CD14-positive monocyte (primary cell): ENCODE data around the gene RPS2. TPM values are rescaled to one million over a fixed set of nuclear protein-coding genes. Genes with fewer than 3 reads are reported as not detected.

ENCODE experiments used
- DNase-seq, 3 donors: peaks; one replicate each; pipeline ENCODE4 v3.0.0-alpha.2; 2011 to 2022
- H2AFZ ChIP-seq: 2 replicates; pipeline ENCODE4 v1.6.0; 2012; ENCODE audit warnings: mild to moderate bottlenecking, low read depth, low read length, inconsistent platforms; ENCODE audit not compliant: insufficient read depth, poor library complexity, severe bottlenecking
- H3K27ac ChIP-seq, 2 donors: 1 replicate in 1 of 2; 2 replicates in 1 of 2; pipeline ENCODE4 v1.5.1; 2012 to 2013; ENCODE audit warnings: low read length in 2 of 2, control low read depth in 1 of 2, inconsistent platforms in 1 of 2, low read depth in 1 of 2, mild to moderate bottlenecking in 1 of 2
- H3K27me3 ChIP-seq, 2 donors: one replicate each; pipeline versions ENCODE4 v1.6.0 to v1.6.1; 2011 to 2013; ENCODE audit warnings: low read length in 2 of 2; ENCODE audit not compliant: control insufficient read depth in 2 of 2, insufficient read depth in 2 of 2
- H3K36me3 ChIP-seq, 2 donors: replicated peaks in 1 of 2; 1 replicate in 1 of 2; 2 replicates in 1 of 2; pipeline versions ENCODE4 v1.5.1 to v1.6.1; 2012 to 2013; ENCODE audit warnings: low read length in 2 of 2, control low read depth in 1 of 2, inconsistent platforms in 1 of 2, mild to moderate bottlenecking in 1 of 2; ENCODE audit not compliant: insufficient read depth in 2 of 2, control insufficient read depth in 1 of 2
- H3K4me1 ChIP-seq, 2 donors: 1 replicate in 1 of 2; 2 replicates in 1 of 2; pipeline versions ENCODE4 v1.5.1 to v1.6.1; 2012 to 2013; ENCODE audit warnings: low read length in 2 of 2, control low read depth in 1 of 2, inconsistent platforms in 1 of 2, mild to moderate bottlenecking in 1 of 2, moderate library complexity in 1 of 2; ENCODE audit not compliant: insufficient read depth in 2 of 2, control insufficient read depth in 1 of 2
- H3K4me2 ChIP-seq: replicated peaks from 2 replicates; pipeline ENCODE3; 2012; ENCODE audit warnings: low read length, moderate library complexity, mild to moderate bottlenecking; ENCODE audit not compliant: poor library complexity, severe bottlenecking; ENCODE audit errors: extremely low read depth
- H3K4me3 ChIP-seq, 3 experiments: fragments of 200-600 bp in 1 of 3; sonication (generic) in 1 of 3; replicated peaks in 1 of 3; 1 replicate in 2 of 3; 2 replicates in 1 of 3; pipeline ENCODE4 v1.5.1; 2011 to 2013; ENCODE audit warnings: low read length in 3 of 3, mild to moderate bottlenecking in 3 of 3, control low read depth in 2 of 3, low read depth in 2 of 3, inconsistent platforms in 1 of 3, moderate library complexity in 1 of 3
- H3K79me2 ChIP-seq: 2 replicates; pipeline ENCODE4 v1.6.0; 2012; ENCODE audit warnings: mild to moderate bottlenecking, control low read depth, inconsistent platforms, low read length, moderate library complexity; ENCODE audit not compliant: insufficient read depth
- H3K9ac ChIP-seq: 2 replicates; pipeline ENCODE4 v1.6.0; 2017; ENCODE audit warnings: low read length, mild to moderate bottlenecking; ENCODE audit not compliant: insufficient read depth, poor library complexity, severe bottlenecking
- H3K9me3 ChIP-seq, 2 donors: replicated peaks in 1 of 2; 1 replicate in 1 of 2; 2 replicates in 1 of 2; pipeline versions ENCODE4 v1.5.1 to v1.6.1; 2012 to 2013; ENCODE audit warnings: low read length in 2 of 2, control low read depth in 1 of 2; ENCODE audit not compliant: control insufficient read depth in 1 of 2, insufficient read depth in 1 of 2
- H4K20me1 ChIP-seq: 2 replicates; pipeline ENCODE4 v1.6.0; 2012; ENCODE audit warnings: mild to moderate bottlenecking, low read length, control low read depth, moderate library complexity; ENCODE audit not compliant: insufficient read depth
- H3K27ac Mint-ChIP-seq, 7 donors: one replicate each; pipeline ENCODE4 v1.8.0; 2020; ENCODE audit warnings: mild to moderate bottlenecking in 7 of 7, mixed read lengths in 7 of 7, moderate library complexity in 6 of 7, inconsistent platforms in 2 of 7
- H3K27me3 Mint-ChIP-seq, 3 donors: one replicate each; pipeline ENCODE4 v1.8.0; 2021 to 2022; ENCODE audit warnings: low read depth in 3 of 3, mild to moderate bottlenecking in 3 of 3, mixed read lengths in 3 of 3, moderate library complexity in 3 of 3, inconsistent platforms in 1 of 3
- H3K36me3 Mint-ChIP-seq, 2 donors: one replicate each; pipeline ENCODE4 v1.8.0; 2020; ENCODE audit warnings: mixed read lengths in 2 of 2, inconsistent platforms in 1 of 2, mild to moderate bottlenecking in 1 of 2
- H3K4me1 Mint-ChIP-seq: one replicate; pipeline ENCODE4 v1.8.0; 2020; ENCODE audit warnings: mild to moderate bottlenecking, mixed read lengths
- H3K4me3 Mint-ChIP-seq, 2 donors: one replicate each; pipeline ENCODE4 v1.8.0; 2020; ENCODE audit warnings: mild to moderate bottlenecking in 2 of 2, mixed read lengths in 2 of 2, moderate library complexity in 1 of 2
- H3K9me3 Mint-ChIP-seq, 7 donors: one replicate each; pipeline ENCODE4 v1.8.0; 2020 to 2022; ENCODE audit warnings: mixed read lengths in 7 of 7, mild to moderate bottlenecking in 6 of 7, moderate library complexity in 6 of 7, inconsistent platforms in 2 of 7
- WGBS: methylation state at CpG from one replicate; pipeline ENCODE4 v1.1.5; 2013; ENCODE audit warnings: missing lambda C conversion rate; ENCODE audit not compliant: insufficient coverage; 5-methylcytosine and 5-hydroxymethylcytosine counted together
- intact Hi-C, 2 donors: fragments of 100-400 bp; cut with micrococcal nuclease; formaldehyde crosslinking; loops; one replicate each; pipeline versions ENCODE4 v1.15.0 to v1.15.1; 2023
- polyA plus RNA-seq, 3 donors: library from polyadenylated mRNA; depleted of rRNA in 1 of 3; unstranded in 2 of 3; stranded (reverse) in 1 of 3; fragments of 300-500 nt in 2 of 3; fragments of >200 nt in 1 of 3; fragmentation: Illumina TruSeq in 2 of 3; gene quantifications; 1 replicate in 2 of 3; 2 replicates in 1 of 3; pipeline ENCODE4 v1.2.3, GENCODE V29; 2012 to 2021
- TF ChIP-seq, protein P1 (sequence below): fragments of 200-600 bp; IDR thresholded peaks from one replicate; pipeline ENCODE4 v1.8.0; 2022; ENCODE audit warnings: antibody characterized with exemption, mild to moderate bottlenecking

RPS2 gene
- polyA plus RNA-seq, 3 donors: 1,849 to 2,136 (median 1,893) TPM

DNA sequence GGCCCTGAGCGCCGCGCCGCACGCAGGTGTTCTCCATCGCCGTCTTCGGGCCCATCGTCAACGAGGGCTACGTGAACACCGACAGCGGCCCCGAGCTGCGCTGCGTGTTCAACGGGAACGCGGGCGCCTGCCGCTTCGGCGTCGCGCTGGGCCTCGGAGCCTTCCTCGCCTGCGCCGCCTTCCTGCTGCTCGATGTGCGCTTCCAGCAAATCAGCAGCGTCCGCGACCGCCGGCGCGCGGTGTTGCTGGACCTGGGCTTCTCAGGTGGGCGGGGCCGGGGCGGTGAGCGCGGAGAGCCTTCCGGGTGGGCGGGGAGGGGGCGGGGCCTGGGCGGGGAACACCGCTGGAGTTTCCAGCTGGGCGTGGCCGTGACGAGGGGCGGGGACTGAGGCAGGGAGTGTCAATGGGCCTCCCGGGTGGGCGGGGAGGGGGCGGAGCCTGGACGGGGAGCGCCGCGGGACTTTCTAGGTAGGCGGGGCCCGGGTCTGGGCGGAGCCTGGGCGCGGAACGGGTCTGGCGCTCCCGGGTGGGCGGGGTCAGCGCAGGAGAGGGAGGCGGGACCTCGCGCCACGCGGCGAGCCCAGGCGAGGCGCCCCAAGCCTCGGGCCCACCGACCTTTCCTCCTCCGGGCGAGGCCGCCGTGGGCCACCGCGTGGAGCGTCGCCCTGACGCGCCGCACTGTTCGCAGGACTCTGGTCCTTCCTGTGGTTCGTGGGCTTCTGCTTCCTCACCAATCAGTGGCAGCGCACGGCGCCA lies 27.5 kb upstream of the RPS2 start:
- peaks cover 18% of the 10 kb centered on the region in 2 donors for H3K4me1 ChIP-seq
- intact Hi-C loops: loop anchor here in 1 of 2 donors (2.0 kb wide), 1 partner anchor 49 kb away; the partner anchor contains the start of gene MSRB1
- peaks cover 20 to 33% of the 10 kb centered on the region in 2 donors for H3K27me3 ChIP-seq
- peak overlapping the region; percentile 71 for H2AFZ ChIP-seq
- peaks cover 0 to 16% (median 11%) of the 10 kb centered on the region in 7 donors for H3K9me3 Mint-ChIP-seq
- H3K36me3 ChIP-seq: peaks cover 0 to 5% of the 10 kb centered on the region in 2 donors
- peak overlapping the region; percentile 64 for H3K4me2 ChIP-seq
- TF ChIP-seq, protein P1, sequence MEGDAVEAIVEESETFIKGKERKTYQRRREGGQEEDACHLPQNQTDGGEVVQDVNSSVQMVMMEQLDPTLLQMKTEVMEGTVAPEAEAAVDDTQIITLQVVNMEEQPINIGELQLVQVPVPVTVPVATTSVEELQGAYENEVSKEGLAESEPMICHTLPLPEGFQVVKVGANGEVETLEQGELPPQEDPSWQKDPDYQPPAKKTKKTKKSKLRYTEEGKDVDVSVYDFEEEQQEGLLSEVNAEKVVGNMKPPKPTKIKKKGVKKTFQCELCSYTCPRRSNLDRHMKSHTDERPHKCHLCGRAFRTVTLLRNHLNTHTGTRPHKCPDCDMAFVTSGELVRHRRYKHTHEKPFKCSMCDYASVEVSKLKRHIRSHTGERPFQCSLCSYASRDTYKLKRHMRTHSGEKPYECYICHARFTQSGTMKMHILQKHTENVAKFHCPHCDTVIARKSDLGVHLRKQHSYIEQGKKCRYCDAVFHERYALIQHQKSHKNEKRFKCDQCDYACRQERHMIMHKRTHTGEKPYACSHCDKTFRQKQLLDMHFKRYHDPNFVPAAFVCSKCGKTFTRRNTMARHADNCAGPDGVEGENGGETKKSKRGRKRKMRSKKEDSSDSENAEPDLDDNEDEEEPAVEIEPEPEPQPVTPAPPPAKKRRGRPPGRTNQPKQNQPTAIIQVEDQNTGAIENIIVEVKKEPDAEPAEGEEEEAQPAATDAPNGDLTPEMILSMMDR: no peak
- H3K9ac ChIP-seq: peak overlapping the region; percentile 46
- peak overlapping the region in 1 of 3 experiments; percentile 57 for H3K4me3 ChIP-seq
- H3K4me3 Mint-ChIP-seq: peak overlapping the region; percentile 57 to 64
- peak overlapping the region in 1 of 2 donors; percentile 26 for H3K27ac ChIP-seq
- no peak overlapping the region for H3K27ac Mint-ChIP-seq
- peaks cover 35 to 52% (median 42%) of the 10 kb centered on the region in 3 donors for H3K27me3 Mint-ChIP-seq
- WGBS: 5% methylated on average over 75 of the region's 96 CpGs
- no peaks in the 10 kb centered on the region for H3K79me2 ChIP-seq
- peaks cover 14% of the 10 kb centered on the region for H3K4me1 Mint-ChIP-seq
- peak; percentile 90 to 96 (median 95) for DNase-seq
- peaks cover 7 to 8% of the 10 kb centered on the region in 2 donors for H3K9me3 ChIP-seq
- H4K20me1 ChIP-seq: peaks cover 2% of the 10 kb centered on the region
- peaks cover 15 to 21% of the 10 kb centered on the region in 2 donors for H3K36me3 Mint-ChIP-seq

- peak overlapping the region in 1 of 2 donors; percentile 26 for H3K27ac ChIP-seq
- H3K4me1 Mint-ChIP-seq: peaks cover 14% of the 10 kb centered on the region
- peak overlapping the region in 2 of 7 donors; percentile 70 to 83 for H3K27ac Mint-ChIP-seq
- H3K36me3 ChIP-seq: peaks cover under 1 to 5% of the 10 kb centered on the region in 2 donors
- peaks cover 0 to 16% (median 11%) of the 10 kb centered on the region in 7 donors for H3K9me3 Mint-ChIP-seq
- H3K9me3 ChIP-seq: peaks cover 7 to 8% of the 10 kb centered on the region in 2 donors
- H2AFZ ChIP-seq: peak overlapping the region; percentile 71
- intact Hi-C loops: no loop called here
- H3K27me3 Mint-ChIP-seq: peaks cover 35 to 52% (median 42%) of the 10 kb centered on the region in 3 donors
- whole genome bisulfite sequencing: 12% methylated on average over 22 of the region's 22 CpGs
- TF ChIP-seq, protein P1: no peak
- H3K9ac ChIP-seq: peak overlapping the region; percentile 46
- peaks cover 2% of the 10 kb centered on the region for H4K20me1 ChIP-seq
- peaks cover 15 to 21% of the 10 kb centered on the region in 2 donors for H3K36me3 Mint-ChIP-seq
- H3K79me2 ChIP-seq: no peaks in the 10 kb centered on the region
- H3K4me1 ChIP-seq: peaks cover 18% of the 10 kb centered on the region in 2 donors
- H3K27me3 ChIP-seq: peaks cover 20 to 33% of the 10 kb centered on the region in 2 donors
- peak overlapping the region; percentile 57 to 79 for H3K4me3 Mint-ChIP-seq
- H3K4me2 ChIP-seq: peak overlapping the region; percentile 64
- peak overlapping the region in 2 of 3 experiments; percentile 5 to 57 for H3K4me3 ChIP-seq
- no peak for DNase-seq
Observed at GRCh38 chr16:1991588-1991947, 26.9 kb upstream of the RPS2 start.
